HEK293T (cell line): ENCODE measurements around the gene OTUD4.

Experiments
- BHLHE40 ChIP-seq: fragments of 450-650 bp; IDR thresholded peaks from 2 replicates; pipeline ENCODE4 v1.6.1; 2016; ENCODE audit warnings: mild to moderate bottlenecking, moderate library complexity, borderline replicate concordance
- CTBP1 ChIP-seq: fragments of 450-650 bp; IDR thresholded peaks from 2 replicates; pipeline ENCODE4 v1.6.1; 2016; ENCODE audit warnings: borderline replicate concordance
- LEF1 ChIP-seq: fragments of 450-650 bp; IDR thresholded peaks from 2 replicates; pipeline ENCODE4 v1.6.1; 2017; ENCODE audit warnings: mild to moderate bottlenecking, borderline replicate concordance
- NFRKB ChIP-seq: fragments of 450-650 bp; IDR thresholded peaks from 2 replicates; pipeline ENCODE4 v1.6.1; 2016; ENCODE audit warnings: mild to moderate bottlenecking, moderate library complexity
- SP1 ChIP-seq: fragments of 450-650 bp; IDR thresholded peaks from 2 replicates; pipeline ENCODE4 v1.6.1; 2017
- TARDBP ChIP-seq: fragments of 450-650 bp; IDR thresholded peaks from 2 replicates; pipeline ENCODE4 v1.6.1; 2016

GRCh38 chr4:145132511-145133098 lies 47.8 kb downstream of the OTUD4 start:
- TF ChIP-seq TARDBP (no peak), NFRKB (no peak), SP1 (no peak), BHLHE40 (no peak), LEF1 (no peak), CTBP1 (no peak)
